HG02973 (cell line): Measurements from ENCODE around the gene BRD7.

Experiments
- ATAC-seq: cut with Tn5 transposase; IDR thresholded peaks from one replicate; pipeline ENCODE4 v1.9.1; 2021; ENCODE audit warnings: moderate library complexity; ENCODE audit not compliant: unreplicated experiment

The BRD7 gene

DNA sequence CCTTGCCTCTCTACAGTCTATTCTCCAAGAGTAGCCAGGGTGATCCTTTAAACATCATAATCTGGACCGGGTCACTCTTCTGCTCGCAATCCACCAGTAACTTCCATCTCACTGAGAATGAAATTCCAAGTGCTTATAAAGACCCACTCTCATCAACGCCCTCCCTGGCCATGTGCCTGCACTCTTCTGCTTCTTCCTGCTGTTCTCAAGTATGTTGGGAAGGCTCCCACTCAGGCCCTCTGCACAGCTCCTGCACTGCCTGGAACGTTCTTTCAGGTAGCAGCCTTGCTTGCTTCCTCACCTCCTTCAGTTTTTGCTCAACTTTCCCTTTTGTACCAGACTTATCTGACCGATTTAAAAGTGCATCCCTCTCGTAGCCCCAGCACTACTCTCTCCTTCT lies 44.4 kb downstream of the BRD7 start:
- ATAC-seq: no peak

DNA sequence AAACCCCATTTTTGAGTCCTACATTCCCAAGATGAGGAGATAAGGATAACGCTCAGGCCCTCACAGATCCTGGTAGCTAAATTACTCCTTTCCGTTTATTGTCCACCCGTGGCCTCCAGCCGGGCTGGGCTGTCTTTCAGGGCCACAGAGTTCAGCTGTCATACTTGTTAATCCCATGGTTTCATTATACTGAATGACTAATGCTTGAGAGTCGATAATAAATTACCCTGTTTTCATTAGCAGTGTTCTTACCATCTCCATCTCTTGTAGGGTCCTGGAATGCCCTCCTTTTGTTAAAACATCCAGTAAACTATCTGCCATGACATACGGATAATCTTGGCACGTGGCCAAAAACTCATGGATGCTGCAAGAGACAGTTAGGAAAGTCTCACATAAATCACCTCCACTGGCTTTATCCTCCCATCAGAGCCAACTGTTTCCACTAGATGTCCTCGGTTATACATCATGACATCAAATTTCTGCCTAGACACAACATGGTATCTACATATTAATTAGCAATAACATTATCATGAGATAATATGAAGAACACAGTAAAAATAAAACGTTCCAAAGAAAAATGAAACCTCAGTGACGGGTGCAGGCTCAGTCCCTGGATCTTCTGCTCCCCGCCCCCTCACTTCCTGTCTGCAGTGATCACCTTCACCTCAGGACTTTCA lies 45.3 kb downstream of the BRD7 start:
- ATAC-seq: no peak

DNA sequence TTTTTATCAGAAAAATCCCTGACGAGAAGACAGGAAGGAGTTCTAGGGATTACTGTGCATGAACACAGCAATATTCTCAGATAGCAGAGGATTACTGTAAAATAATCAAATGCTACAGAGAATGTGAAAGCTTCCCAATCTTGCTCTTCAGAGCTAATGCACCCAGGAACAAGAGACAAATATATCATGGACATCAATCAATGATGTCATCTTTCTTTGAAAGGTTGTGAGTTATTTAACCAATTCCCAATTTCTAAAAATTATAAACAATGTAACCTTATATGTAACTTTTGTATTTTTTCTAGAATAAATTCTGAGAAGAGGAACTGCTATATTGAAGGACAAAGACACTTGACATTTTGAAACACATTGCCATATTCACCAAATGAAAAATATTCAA lies 46.5 kb downstream of the BRD7 start:
- ATAC-seq: no peak

DNA sequence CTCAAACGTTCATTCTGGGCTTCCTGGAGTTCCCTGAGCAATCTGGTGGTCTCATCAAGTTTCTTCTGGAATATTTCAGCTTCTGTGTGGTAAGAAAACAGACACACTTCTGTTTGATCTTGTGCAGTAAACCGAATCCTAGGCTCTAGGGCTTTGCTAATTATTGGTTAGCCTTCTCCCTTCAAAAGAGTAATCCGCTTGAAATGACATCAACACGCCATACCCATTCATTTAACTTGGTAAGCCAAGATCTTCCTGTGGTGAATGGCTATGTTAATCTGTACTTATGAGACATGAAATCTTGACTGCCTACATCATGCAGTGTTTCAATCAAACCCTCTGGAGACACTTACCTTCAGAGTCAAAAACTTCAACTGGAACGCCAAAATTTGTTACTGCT lies 48.5 kb downstream of the BRD7 start:
- no peak for ATAC-seq

DNA sequence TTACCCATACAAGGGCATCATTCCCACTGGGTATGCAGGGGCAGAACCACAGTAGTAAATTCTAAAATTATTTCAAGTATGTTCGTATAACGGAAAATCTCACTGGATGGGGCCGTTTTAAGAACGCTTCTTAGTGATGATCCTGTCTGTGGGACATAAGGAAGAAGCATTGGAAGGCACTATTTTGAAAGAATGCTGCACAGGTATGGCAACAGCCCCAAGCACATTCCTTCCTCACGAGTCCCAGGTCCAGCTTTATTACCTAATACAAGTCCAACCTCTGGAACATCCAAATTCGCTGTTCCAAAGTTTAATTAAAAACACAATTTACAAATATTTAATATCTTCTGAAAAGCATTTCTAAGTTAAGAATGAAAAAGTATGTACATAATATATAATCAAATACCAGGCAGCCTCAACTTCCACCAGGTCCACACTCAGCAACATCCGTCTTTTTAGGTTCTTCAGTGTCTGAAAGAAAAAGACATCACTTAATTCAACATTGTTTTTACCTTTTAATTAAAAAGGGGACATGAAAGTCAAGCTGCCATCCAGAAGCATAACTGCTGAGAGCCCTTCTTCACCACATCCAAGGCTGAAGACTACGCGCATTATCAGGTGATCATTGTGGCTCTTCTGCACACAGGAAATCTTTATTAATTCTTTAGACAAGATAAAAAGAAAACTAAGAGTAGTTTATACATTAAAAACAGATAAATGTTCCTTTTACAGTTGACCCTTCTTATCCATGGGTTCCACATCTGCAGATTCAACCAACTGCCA lies 49.8 kb downstream of the BRD7 start:
- no peak for ATAC-seq

DNA sequence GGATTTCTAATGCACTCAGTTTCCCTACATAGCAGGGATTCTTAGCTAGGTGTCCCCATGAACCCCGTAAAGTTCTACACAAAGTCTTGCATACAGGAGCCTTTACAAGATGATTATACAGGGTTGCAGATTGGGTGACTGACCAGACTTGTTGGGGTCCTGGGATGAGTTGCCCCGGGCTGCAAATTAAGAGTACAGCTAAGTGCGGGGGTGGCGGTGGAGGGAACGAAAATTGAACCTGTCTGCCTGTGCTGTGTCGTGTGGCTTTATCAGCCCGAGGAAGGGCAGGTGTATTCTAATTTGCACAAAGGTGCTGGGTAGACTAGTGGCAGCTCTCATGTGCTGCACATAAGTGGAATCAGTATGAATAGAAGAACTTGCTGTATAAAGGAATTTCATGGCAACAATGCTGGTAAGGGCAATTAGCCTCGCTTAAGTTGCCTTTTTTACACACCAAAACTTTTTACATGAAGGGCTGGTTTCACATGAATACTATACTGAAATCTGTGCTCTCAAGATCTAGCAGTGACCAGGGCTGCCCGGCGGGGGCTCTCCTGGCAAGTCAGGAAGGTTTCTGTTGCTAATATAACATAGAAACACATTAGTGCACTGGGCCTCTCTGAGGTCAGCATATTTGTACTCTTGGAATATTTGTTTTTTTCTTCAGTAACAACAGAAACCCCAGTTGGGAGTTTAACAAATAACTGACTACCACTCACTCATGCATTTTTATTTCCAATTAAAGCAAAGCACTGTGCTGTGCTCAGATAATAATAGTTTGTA lies 51.7 kb downstream of the BRD7 start:
- ATAC-seq: no peak

DNA sequence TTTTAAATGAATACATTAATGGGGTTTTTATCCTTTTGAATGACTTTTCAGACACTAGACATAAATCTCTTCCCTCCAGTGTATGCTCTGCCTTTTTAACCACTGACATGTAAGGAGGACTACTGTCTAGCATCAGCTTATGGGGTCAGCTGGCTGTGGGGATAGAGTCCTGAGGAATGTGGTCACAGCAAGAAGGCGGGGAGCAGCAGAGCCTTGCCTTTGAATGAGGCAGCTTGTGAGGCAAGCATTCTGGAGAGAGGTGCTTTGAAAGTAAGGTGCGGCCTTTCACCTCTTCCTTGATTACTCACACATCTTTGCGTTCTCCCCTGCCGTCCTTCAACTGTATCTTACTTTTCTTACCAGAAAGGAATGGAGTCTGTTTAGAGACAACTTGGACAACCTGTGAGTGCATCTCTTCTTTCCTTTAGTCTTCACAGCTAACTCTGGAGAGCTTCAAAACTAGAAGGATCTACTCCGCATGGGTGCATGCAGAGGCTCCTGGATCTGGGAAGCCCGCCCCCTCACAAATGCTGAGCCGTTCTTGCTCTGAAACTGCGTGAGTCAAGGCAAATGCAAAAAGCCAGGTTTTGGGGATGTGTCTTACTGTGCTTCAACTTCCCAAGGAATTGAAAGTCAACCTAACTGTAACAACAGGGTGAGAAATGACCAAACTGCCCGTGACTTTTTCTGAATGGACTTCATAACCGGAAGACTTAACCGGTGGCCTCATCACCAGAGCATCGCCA lies 52.5 kb downstream of the BRD7 start:
- no peak for ATAC-seq

DNA sequence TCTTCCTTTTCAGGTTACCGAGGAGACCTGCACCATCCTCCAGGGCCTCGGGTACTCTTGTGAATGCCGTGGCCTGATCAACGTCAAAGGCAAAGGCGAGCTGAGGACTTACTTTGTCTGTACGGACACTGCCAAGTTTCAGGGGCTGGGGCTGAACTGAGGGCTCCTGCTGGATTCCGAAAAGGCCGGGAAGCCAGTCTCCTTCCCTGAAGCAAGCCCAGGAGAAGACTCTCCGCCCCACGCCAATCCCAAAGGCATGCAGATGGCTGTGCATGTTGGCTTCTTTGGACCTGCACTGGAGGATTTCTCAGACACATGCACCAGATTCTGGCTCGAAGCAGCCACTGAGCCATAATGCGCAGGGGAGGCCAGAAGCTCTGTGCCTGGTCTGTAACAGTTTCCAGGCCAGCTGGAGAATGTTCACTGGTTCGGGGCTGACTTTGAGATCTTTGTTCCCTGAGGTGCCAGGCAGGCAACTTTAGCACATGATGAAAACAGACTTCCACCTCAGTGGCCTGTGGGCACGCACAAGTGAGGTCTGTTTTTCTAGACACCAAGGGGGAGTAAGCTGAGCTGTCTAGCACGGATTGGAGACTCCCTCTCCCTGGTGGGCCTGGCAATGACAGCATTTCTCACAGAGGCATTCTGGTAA lies 53.3 kb downstream of the BRD7 start:
- no peak for ATAC-seq

DNA sequence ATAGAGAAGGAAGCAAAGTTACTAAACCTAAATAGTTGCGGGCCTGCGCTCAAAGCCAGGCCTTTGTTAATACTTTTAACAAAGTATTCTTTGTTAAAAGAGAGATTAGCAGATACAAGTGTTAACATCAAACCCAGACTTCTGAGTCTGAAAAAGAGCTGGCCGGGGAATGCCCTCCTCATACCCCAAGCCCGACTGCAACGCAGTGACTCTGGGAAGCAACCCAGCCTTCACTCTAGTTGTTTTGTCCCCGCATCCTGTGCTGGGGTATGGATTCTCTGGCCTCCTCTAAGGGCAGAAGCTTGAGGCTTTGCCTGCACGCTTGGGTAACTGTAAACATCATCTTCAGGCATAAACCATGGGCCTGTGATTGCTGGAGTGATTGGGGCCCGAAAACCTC lies 54.1 kb downstream of the BRD7 start:
- no peak for ATAC-seq

DNA sequence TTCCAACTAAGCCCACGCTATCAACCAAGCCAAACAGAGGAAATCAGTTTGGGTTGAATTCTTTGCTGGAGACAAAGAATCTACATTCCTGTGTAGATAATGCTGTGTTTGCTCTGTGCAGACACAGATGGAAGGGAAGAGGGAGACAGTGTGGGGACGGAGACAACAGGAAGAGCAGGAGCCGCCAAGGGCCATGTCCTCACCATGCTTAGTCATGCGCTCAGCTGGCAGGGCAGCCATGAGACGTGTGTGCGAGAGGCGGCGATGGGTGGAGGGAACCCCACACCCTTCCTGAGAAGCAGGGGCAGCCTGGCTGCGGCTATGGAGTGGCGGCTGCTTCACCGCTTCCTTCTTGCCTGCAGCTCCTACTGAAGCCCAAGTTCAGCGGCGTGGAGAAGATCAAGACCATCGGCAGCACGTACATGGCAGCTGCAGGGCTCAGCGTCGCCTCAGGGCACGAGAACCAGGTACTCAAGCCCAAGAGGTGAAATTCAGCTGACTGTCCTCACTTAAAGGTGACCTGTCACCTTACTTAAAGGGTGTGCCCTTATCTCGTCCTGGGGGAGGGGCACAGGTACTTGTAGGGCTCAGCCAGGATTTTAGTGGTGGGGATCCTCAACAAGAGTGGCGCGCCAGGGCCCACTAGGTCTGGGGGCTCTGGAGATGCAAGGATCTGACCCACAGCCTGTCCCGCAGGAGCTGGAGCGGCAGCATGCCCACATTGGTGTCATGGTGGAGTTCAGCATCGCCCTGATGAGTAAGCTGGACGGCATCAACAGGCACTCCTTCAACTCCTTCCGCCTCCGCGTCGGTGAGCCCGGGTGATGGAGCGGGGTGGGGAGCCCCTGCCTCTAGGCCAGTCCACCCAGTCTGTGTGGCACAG lies 55.0 kb downstream of the BRD7 start:
- no peak for ATAC-seq

DNA sequence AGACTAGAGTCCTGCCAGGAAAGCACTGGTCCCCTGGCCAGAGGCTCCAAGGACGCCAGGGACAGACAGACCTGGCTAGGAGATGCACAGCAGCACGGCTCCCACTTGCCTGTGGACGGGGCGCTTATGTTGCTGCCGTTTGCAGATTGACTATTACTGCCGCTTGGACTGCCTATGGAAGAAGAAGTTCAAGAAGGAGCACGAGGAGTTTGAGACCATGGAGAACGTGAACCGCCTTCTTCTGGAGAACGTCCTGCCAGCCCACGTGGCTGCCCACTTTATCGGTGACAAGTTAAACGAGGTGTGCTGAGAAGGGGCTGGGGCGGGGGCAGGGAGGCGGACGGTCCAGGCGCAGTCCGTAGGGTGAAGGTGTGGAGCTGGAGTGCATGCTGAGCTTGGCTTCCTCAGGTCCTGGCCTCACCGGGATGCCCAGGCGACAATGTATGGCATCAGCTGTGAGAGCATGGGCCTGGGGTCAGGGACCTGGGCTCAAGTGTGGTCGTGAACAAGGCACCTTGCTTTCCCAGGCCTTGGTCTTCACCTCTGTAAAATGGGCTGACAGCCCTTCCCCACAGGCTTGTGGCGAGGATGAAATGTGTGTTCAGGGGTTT lies 56.8 kb downstream of the BRD7 start:
- no peak for ATAC-seq

DNA sequence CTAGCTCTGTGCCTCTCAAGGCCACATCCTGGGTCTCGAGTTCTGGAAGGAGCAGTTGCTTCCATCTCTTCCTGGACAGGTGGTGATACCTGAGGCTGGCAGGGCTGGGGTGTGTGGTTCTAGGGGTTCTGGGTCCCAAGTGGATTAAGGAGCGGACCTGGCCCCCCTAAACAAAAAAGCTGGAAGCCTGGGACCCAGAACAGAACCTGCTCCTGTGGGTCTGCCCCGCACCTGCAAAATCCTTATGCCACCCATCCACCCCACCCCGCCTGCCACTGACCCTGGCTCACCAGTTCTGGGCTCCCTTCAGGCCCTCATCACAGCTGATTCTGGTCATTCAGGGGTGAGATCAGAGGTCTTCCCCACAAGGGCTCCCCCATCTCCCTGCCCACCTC lies 57.7 kb downstream of the BRD7 start:
- no peak for ATAC-seq

DNA sequence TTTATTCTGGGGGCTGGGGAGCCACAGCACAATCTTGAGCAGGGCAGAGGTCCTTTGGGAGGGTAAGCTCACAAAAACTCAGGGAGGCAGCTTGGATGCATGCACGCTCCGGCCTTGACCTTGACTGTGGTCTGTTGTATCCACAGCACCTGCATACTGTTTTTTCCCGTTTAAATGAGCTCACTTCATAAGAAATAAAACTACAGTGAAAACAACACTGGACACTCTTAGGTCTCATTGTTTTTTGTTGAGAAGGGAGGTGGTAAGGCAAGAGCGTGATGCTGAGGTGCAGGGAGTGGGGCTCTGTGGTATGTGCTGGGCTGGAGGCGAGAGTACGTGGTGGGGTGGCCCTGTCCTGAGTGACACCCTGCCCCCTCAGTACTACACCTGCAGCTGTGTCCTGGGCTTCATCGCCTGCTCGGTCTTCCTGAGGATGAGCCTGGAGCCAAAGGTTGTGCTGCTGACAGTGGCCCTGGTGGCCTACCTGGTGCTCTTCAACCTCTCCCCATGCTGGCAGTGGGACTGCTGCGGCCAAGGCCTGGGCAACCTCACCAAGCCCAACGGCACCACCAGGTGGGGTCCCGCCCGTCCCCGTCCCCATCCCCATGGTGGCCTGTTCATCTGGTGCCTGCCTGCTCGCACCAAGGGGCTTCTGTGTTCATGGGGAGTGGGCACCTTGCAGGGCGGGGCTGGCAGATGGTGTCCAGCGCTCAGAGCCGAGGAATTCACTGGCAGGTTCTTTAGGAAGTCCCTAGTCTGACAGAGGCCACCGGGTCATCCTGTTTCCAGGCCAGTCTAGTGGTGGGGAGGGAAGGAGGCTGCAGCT lies 58.3 kb downstream of the BRD7 start:
- ATAC-seq: no peak

DNA sequence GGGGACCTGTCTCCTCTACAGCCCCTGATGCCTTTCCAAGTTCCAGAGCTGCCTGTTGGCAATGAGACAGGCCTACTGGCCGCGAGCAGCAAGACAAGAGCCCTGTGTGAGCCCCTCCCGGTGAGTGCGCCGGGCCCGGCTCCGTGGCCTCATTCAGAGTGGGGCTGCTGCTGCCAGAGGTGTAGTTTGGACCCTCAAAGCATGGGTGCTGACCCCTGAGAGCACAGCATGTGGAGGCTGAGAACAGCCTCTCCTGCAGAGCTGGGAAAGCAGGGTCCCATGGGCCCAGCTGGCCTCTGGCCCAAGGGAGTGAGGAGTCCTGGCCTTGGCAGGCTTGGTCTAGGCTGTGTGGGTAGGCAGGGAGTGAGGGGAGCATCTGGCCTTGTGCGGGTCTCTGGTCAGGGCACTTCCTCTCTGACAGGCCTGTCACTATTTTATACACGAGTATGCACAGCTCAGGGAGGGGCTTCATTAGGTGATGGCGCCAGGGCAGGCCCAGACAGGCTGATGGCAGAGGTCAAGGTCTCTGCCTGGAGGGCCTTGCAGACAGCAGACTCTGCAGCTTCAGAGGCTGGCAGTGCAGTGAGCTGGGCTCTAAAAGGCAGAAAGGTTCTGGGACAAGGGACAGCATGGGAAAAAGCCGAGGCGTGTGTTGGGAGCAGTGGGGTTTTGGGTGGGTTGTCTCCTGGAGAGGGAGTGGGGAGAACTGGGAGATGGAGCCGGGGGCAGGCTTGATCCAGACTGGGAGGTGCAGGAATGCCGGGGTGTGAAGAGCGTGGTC lies 59.1 kb downstream of the BRD7 start:
- ATAC-seq: no peak

DNA sequence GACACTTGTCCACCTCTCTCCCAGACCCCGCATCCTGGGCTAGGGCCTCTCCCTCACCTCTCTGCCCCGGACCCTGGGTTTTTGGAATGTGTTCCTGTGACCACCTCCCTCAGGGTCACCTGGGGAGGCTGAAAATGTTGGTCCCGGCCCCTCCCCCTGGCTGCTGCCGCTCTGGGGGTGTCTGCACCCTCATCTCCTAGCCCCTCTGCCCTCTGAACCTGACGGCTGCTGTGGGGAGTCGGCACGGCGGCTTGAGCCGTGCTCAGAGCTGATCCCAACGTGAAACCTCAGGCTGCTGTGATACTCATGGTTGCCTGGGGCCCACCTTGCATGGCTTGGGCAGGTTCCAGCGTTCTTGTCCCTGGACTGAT lies 59.6 kb downstream of the BRD7 start:
- no peak for ATAC-seq

DNA sequence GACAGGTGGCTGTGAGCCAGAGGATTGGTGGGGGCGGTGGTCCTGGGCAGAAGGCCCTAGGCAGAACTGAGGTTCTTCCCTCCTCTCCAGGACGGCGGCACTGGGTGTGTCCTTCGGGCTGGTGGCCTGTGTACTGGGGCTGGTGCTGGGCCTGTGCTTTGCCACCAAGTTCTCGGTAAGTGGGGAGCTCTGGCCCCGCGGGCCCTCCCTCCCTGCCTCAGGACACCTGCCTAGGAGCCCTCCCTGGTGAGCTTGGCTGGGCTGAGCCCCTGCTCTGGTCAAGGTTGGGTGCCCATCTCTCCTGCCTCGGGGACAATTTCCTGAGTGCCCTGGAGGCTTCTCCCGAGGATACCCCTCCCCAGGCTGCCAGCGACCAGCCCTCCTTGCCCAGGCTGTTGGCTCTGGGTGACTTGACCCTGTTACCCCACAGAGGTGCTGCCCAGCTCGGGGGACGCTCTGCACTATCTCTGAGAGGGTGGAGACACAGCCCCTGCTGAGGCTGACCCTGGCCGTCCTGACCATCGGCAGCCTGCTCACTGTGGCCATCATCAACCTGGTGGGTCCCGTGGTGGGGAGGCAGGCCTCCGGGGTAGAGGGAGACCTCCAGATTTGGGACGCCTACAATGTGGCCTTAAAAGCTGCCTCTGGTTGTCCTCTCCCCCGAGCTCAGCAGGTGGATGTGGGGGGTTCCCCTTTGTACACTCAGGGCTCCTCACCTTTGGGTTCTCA lies 60.4 kb downstream of the BRD7 start:
- ATAC-seq: no peak

DNA sequence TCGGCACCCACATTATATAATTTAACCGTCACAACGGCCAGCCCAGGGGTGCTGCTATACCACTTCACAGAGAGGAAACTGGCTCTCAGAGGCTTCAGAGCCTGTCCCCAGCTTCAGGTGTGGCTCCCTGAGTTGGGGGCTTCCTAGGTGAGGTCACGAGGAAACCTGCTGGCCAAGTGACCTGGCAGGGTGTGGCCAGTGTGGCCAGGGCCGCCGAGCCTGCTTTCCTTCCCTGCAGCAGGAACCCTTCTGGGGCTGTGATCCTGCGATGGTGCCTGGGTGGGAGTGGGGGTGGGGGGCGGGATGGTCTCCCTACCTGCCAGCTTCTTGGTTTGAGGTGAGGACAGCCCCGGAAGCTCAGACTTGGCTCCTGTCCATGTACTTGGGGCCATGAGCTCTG lies 62.5 kb downstream of the BRD7 start:
- no peak for ATAC-seq
